Kidney (tissue), 14 donors: ENCODE measurements around the gene RPL15. TPM values are rescaled to one million over a fixed set of nuclear protein-coding genes. Genes with fewer than 3 reads are reported as not detected.
A peak's percentile ranks its signal among the peaks of the same experiment; 100 is the strongest.

Experiments used
- DNase-seq, 5 donors: peaks; one replicate each; pipeline ENCODE4 v3.0.0-alpha.2; 2013 to 2020
- FAIRE-seq: peaks from 2 replicates; lab custom pipeline; 2012; peaks lifted over from hg19 to GRCh38; lab: Jason Lieb, UNC
- H3K27ac ChIP-seq, 2 donors: one replicate each; pipeline ENCODE4 v1.7.0; 2013; ENCODE audit warnings: low read depth in 2 of 2, low read length in 2 of 2, inconsistent platforms in 1 of 2
- H3K27me3 ChIP-seq: one replicate; pipeline ENCODE4 v1.7.1; 2013; ENCODE audit warnings: low read length, inconsistent platforms; ENCODE audit not compliant: control insufficient read depth, insufficient read depth
- H3K36me3 ChIP-seq, 3 donors: one replicate each; pipeline versions ENCODE4 v1.7.0 to v1.7.1; 2013; ENCODE audit warnings: low read length in 3 of 3, control low read depth in 1 of 3, inconsistent platforms in 1 of 3; ENCODE audit not compliant: insufficient read depth in 3 of 3, control insufficient read depth in 2 of 3
- H3K4me1 ChIP-seq, 3 donors: one replicate each; pipeline versions ENCODE4 v1.7.0 to v1.7.1; 2013; ENCODE audit warnings: low read length in 3 of 3, inconsistent platforms in 1 of 3, low read depth in 1 of 3; ENCODE audit not compliant: control insufficient read depth in 2 of 3, insufficient read depth in 2 of 3
- H3K4me3 ChIP-seq, 3 donors: one replicate each; pipeline versions ENCODE4 v1.7.0 to v1.8.1; 2013; ENCODE audit warnings: low read length in 3 of 3, control low read depth in 1 of 3, inconsistent platforms in 1 of 3
- H3K9ac ChIP-seq, 3 donors: one replicate each; pipeline versions ENCODE4 v1.7.0 to v1.7.1; 2013; ENCODE audit warnings: low read length in 3 of 3, control low read depth in 1 of 3, inconsistent platforms in 1 of 3
- H3K9me3 ChIP-seq, 3 donors: one replicate each; pipeline versions ENCODE4 v1.7.0 to v1.7.1; 2013; ENCODE audit warnings: low read length in 3 of 3, control low read depth in 1 of 3, inconsistent platforms in 1 of 3; ENCODE audit not compliant: control insufficient read depth in 2 of 3, insufficient read depth in 1 of 3
- CTCF ChIP-seq: IDR thresholded peaks from 3 replicates; pipeline ENCODE4 v1.5.1; 2012; ENCODE audit warnings: mild to moderate bottlenecking, moderate library complexity, borderline replicate concordance; ENCODE audit not compliant: insufficient read depth; ENCODE audit errors: extremely low read depth
- intact Hi-C: fragments of 100-400 bp; cut with DNase I; formaldehyde crosslinking; loops from one replicate; pipeline ENCODE4 v1.11.1; 2022
- polyA plus RNA-seq: library from polyadenylated mRNA; stranded (reverse); fragments of 350-450 nt; fragmentation: Illumina TruSeq; extraction: RNeasy Lipid Tissue Mini Kit (QIAGEN cat#74804); gene quantifications from one replicate; pipeline ENCODE4 v1.2.3, GENCODE V29; 2014; ENCODE audit warnings: low read depth, low replicate concordance; ENCODE audit not compliant: insufficient read depth
- total RNA-seq: library from RNA; stranded (reverse); fragmentation: NEBNext Ultra II Directional; extraction: Animal tissue kit (Norgen Biotek cat#: 25700); gene quantifications from one replicate; pipeline ENCODE4 v1.2.1, GENCODE V29; 2021
- donor health status: control.
- donor health status: control.
- donor health status: control.
- donor health status: control.
- donor health status: control.
- donor health status: DM: yes; HTN: yes; CAD: no.
- donor health status: Normal renal cell carcinoma (clear cell type).

RPL15 gene
- total and polyA plus RNA-seq, 2 donors from 2014 or later = 1,508 to 2,114 TPM

- Histone ChIP-seq H3K9ac (no peak overlapping the region), H3K36me3 (peaks cover 0 to 3% (median 0%) of the 10 kb centered on the region in 3 donors), H3K27ac (no peak overlapping the region), H3K4me1 (peaks cover 0 to 4% (median 3%) of the 10 kb centered on the region in 3 donors), H3K4me3 (no peak overlapping the region), H3K9me3 (no peaks in the 10 kb centered on the region), H3K27me3 (no peaks in the 10 kb centered on the region)
- no peak for DNase-seq
- intact Hi-C loops = no loop called here
- TF ChIP-seq CTCF = no peak
- no peak for FAIRE-seq
These were observed 9.8 kb downstream of the RPL15 start for GRCh38 chr3:23926736-23927135.

GRCh38 chr3:23928524-23928923 is 11.6 kb downstream of the RPL15 start:
- peaks cover 0 to 4% (median 3%) of the 10 kb centered on the region in 3 donors for H3K4me1 ChIP-seq
- H3K9me3 ChIP-seq = no peaks in the 10 kb centered on the region
- H3K36me3 ChIP-seq = no peaks in the 10 kb centered on the region
- no peak overlapping the region for H3K9ac ChIP-seq
- TF ChIP-seq CTCF = no peak
- no peaks in the 10 kb centered on the region for H3K27me3 ChIP-seq
- intact Hi-C loops = no loop called here
- no peak overlapping the region for H3K27ac ChIP-seq
- DNase-seq (peak in 3 of 5 donors; percentile 16 to 79 (median 36)), FAIRE-seq (no peak)
- no peak overlapping the region for H3K4me3 ChIP-seq

DNA sequence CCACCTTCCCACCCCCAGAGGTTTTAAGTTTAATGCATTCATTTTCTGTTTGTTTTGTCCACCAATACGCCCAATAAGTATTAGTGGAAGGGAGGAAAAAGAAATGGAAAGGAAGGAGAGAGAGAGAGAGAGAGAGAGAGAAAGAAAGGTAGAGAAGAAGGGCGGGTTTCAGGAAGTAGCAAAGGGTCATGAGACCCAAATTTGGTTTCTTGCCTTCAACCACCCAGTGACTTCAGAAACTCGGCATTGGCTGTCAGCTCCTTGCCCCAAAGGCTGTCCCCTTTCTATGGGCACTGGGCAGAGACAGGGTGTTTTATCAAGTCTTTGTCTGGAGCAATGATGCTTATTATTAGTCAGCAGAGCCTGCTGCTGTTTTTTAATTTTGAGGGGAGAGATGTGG is 14.7 kb downstream of the RPL15 start:
- H3K4me3 ChIP-seq = no peak overlapping the region
- no peak for TF ChIP-seq CTCF

DNA sequence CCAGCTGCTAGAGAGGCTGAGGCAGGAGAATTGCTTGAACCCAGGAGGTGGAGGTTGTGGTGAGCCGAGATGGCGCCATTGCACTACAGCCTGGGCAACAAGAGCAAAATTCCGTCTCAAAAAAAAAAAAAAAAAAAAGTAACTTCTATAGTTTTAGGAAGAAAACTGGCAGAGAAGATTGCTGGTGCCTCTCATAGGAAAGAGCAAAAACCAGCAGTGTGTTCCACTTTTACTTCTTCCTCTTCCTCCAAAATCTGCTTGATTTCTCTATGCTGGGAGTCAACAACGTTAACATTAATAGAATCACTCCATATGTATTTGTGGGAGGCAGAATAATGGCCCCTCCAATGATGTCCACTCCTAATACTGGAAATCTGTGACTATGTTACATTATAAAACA is 15.6 kb downstream of the RPL15 start:
- Histone ChIP-seq H3K4me1 (peaks cover 0 to 3% (median 2%) of the 10 kb centered on the region in 3 donors), H3K9me3 (no peaks in the 10 kb centered on the region), H3K4me3 (no peak overlapping the region), H3K27ac (no peak overlapping the region), H3K27me3 (no peaks in the 10 kb centered on the region), H3K9ac (no peak overlapping the region), H3K36me3 (no peaks in the 10 kb centered on the region)
- no peak for FAIRE-seq
- no peak for DNase-seq
- intact Hi-C loops = no loop called here
- no peak for TF ChIP-seq CTCF

More for the DNA sequence above, 14.7 kb downstream of the RPL15 start:
- Histone ChIP-seq H3K9ac (no peak overlapping the region), H3K4me1 (peaks cover 0 to 3% (median 2%) of the 10 kb centered on the region in 3 donors), H3K36me3 (no peaks in the 10 kb centered on the region), H3K27me3 (no peaks in the 10 kb centered on the region), H3K9me3 (no peaks in the 10 kb centered on the region), H3K27ac (no peak overlapping the region)
- DNase-seq (no peak), FAIRE-seq (no peak)
- intact Hi-C loops = no loop called here
